H9 (cell line): ENCODE measurements around the gene DENND1A. TPM values are rescaled to one million over a fixed set of nuclear protein-coding genes. Genes with fewer than 3 reads are reported as not detected.

Experiments
- DNase-seq: peaks from one replicate; pipeline ENCODE4 v3.0.0-alpha.2; 2017
- H2AFZ ChIP-seq: one replicate; pipeline ENCODE4 v1.6.1; 2013; ENCODE audit warnings: mild to moderate bottlenecking, low read length, control low read depth, moderate library complexity
- H2AK5ac ChIP-seq: 2 replicates; pipeline ENCODE4 v1.6.1; 2013; ENCODE audit warnings: low read length, control low read depth, mixed read lengths; ENCODE audit not compliant: insufficient read length
- H2BK120ac ChIP-seq: one replicate; pipeline ENCODE4 v1.6.1; 2013; ENCODE audit warnings: low read depth, mild to moderate bottlenecking, low read length, control low read depth, inconsistent platforms; ENCODE audit not compliant: poor library complexity, severe bottlenecking
- H2BK12ac ChIP-seq: 2 replicates; pipeline ENCODE4 v1.6.1; 2013; ENCODE audit warnings: low read length, control low read depth, mixed read lengths, low read depth; ENCODE audit not compliant: insufficient read length
- H2BK15ac ChIP-seq: 2 replicates; pipeline ENCODE4 v1.6.1; 2013; ENCODE audit warnings: low read depth, low read length, control low read depth
- H2BK20ac ChIP-seq: one replicate; pipeline ENCODE4 v1.6.1; 2013; ENCODE audit warnings: low read depth, mild to moderate bottlenecking, low read length, control low read depth, inconsistent platforms; ENCODE audit not compliant: poor library complexity, severe bottlenecking
- H2BK5ac ChIP-seq: 2 replicates; pipeline ENCODE4 v1.6.1; 2013; ENCODE audit warnings: low read length, control low read depth, mixed read lengths; ENCODE audit not compliant: insufficient read length
- H3K14ac ChIP-seq: 2 replicates; pipeline ENCODE4 v1.6.1; 2013; ENCODE audit warnings: low read length, control low read depth; ENCODE audit not compliant: insufficient read depth
- H3K18ac ChIP-seq: 2 replicates; pipeline ENCODE4 v1.6.1; 2013; ENCODE audit warnings: low read depth, mild to moderate bottlenecking, mixed read lengths, low read length, control low read depth; ENCODE audit not compliant: insufficient read length
- H3K23ac ChIP-seq: 2 replicates; pipeline ENCODE4 v1.6.1; 2013; ENCODE audit warnings: low read length, control low read depth, mixed read lengths, low read depth; ENCODE audit not compliant: insufficient read length
- H3K23me2 ChIP-seq: 2 replicates; pipeline ENCODE4 v1.6.1; 2013; ENCODE audit warnings: low read depth, mild to moderate bottlenecking, mixed read lengths, low read length, control low read depth; ENCODE audit not compliant: insufficient read length, poor library complexity, severe bottlenecking
- H3K27ac ChIP-seq: 2 replicates; pipeline ENCODE4 v1.5.1; 2013; ENCODE audit warnings: low read length, control low read depth, mixed read lengths, low read depth; ENCODE audit not compliant: insufficient read length
- H3K27me3 ChIP-seq: 2 replicates; pipeline ENCODE4 v1.6.1; 2013; ENCODE audit warnings: low read length, control low read depth, inconsistent platforms; ENCODE audit not compliant: insufficient read depth
- H3K4ac ChIP-seq: 2 replicates; pipeline ENCODE4 v1.6.1; 2013; ENCODE audit warnings: low read depth, mild to moderate bottlenecking, control low read depth, inconsistent platforms, low read length, moderate library complexity
- H3K4me1 ChIP-seq: 2 replicates; pipeline ENCODE4 v1.6.1; 2013; ENCODE audit warnings: low read length, control low read depth, inconsistent platforms; ENCODE audit not compliant: insufficient read depth
- H3K4me2 ChIP-seq: 2 replicates; pipeline ENCODE4 v1.6.1; 2013; ENCODE audit warnings: low read length, control low read depth, mixed read lengths; ENCODE audit not compliant: insufficient read length, insufficient read depth
- H3K56ac ChIP-seq: 2 replicates; pipeline ENCODE4 v1.6.1; 2013; ENCODE audit warnings: low read depth, mild to moderate bottlenecking, mixed read lengths, low read length, control low read depth; ENCODE audit not compliant: insufficient read length
- H3K79me1 ChIP-seq: 2 replicates; pipeline ENCODE4 v1.6.1; 2013; ENCODE audit warnings: low read depth, mild to moderate bottlenecking, moderate library complexity, low read length, control low read depth, inconsistent platforms; ENCODE audit not compliant: insufficient read depth, poor library complexity, severe bottlenecking
- H3K79me2 ChIP-seq: 2 replicates; pipeline ENCODE4 v1.6.1; 2013; ENCODE audit warnings: low read length, control low read depth, inconsistent platforms; ENCODE audit not compliant: insufficient read depth
- H3K9ac ChIP-seq: 2 replicates; pipeline ENCODE4 v1.6.1; 2013; ENCODE audit warnings: low read length, control low read depth, mixed read lengths; ENCODE audit not compliant: insufficient read length; ENCODE audit errors: extremely low read depth
- H3K9me3 ChIP-seq: one replicate; pipeline ENCODE4 v1.6.1; 2013; ENCODE audit warnings: low read depth, low read length, inconsistent platforms; ENCODE audit not compliant: control insufficient read depth
- H3T11ph ChIP-seq: one replicate; pipeline ENCODE4 v1.6.1; 2013; ENCODE audit warnings: mild to moderate bottlenecking, low read length, control low read depth, inconsistent platforms
- H4K20me1 ChIP-seq: one replicate; pipeline ENCODE4 v1.6.1; 2013; ENCODE audit not compliant: control insufficient read depth, insufficient read length, insufficient read depth
- H4K5ac ChIP-seq: 2 replicates; pipeline ENCODE4 v1.6.1; 2013; ENCODE audit warnings: low read depth, mild to moderate bottlenecking, mixed read lengths, low read length, control low read depth; ENCODE audit not compliant: insufficient read length
- H4K8ac ChIP-seq: replicated peaks from 2 replicates; pipeline ENCODE4 v1.6.1; 2013; ENCODE audit warnings: low read length, control low read depth, mixed read lengths, low read depth; ENCODE audit not compliant: insufficient read length
- H4K91ac ChIP-seq: 2 replicates; pipeline ENCODE4 v1.6.1; 2013; ENCODE audit warnings: low read depth, mild to moderate bottlenecking, moderate library complexity, mixed read lengths, low read length, control low read depth; ENCODE audit not compliant: insufficient read length
- H3K27ac Mint-ChIP-seq, 3 experiments: 2 replicates in 2 of 3; 3 replicates in 1 of 3; pipeline ENCODE4 v1.8.0; 2020 to 2021; ENCODE audit warnings: mixed read lengths in 3 of 3, mild to moderate bottlenecking in 1 of 3, moderate library complexity in 1 of 3
- H3K27me3 Mint-ChIP-seq: 2 replicates; pipeline ENCODE4 v1.8.0; 2021; ENCODE audit warnings: low read depth, mild to moderate bottlenecking, moderate library complexity, mixed read lengths
- H3K36me3 Mint-ChIP-seq, 3 experiments: 2 replicates in 2 of 3; 3 replicates in 1 of 3; pipeline ENCODE4 v1.8.0; 2020 to 2021; ENCODE audit warnings: low read depth in 3 of 3, mixed read lengths in 3 of 3; ENCODE audit not compliant: insufficient read depth in 1 of 3
- H3K4me1 Mint-ChIP-seq, 2 experiments: 2 replicates each; pipeline ENCODE4 v1.8.0; 2020; ENCODE audit warnings: mixed read lengths in 2 of 2
- H3K4me3 Mint-ChIP-seq, 2 experiments: 2 replicates in 1 of 2; 3 replicates in 1 of 2; pipeline ENCODE4 v1.8.0; 2020 to 2021; ENCODE audit warnings: mild to moderate bottlenecking in 2 of 2, mixed read lengths in 2 of 2, moderate library complexity in 1 of 2
- H3K9me3 Mint-ChIP-seq, 2 experiments: 2 replicates in 1 of 2; 3 replicates in 1 of 2; pipeline ENCODE4 v1.8.0; 2020; ENCODE audit warnings: mild to moderate bottlenecking in 2 of 2, mixed read lengths in 2 of 2, moderate library complexity in 1 of 2
- CTCF ChIP-seq: fragments of 200-600 bp; sonication (generic); conservative IDR thresholded peaks from 3 replicates; pipeline ENCODE4 v1.8.0; 2021; ENCODE audit warnings: antibody characterized with exemption, mild to moderate bottlenecking
- WGBS: extraction: QIAGEN DNeasy Blood & Tissue Kit; methylation state at CpG from one replicate; pipeline ENCODE4 v1.1.7; 2013; ENCODE audit warnings: missing lambda C conversion rate, low lambda C conversion rate, mixed read lengths; ENCODE audit not compliant: insufficient read length; ENCODE audit errors: extremely low coverage; 5-methylcytosine and 5-hydroxymethylcytosine counted together
- total RNA-seq: library from RNA; stranded (reverse); gene quantifications from 2 replicates; pipeline ENCODE4 v1.2.1, GENCODE V29; 2021

DENND1A gene
- total RNA-seq, 1 experiment from 2014 or later: 20.4 TPM

- Mint-ChIP-seq H3K4me1 (peaks cover 22 to 29% of the 10 kb centered on the region in 2 experiments), H3K36me3 (peaks cover 0 to 8% (median 6%) of the 10 kb centered on the region in 3 experiments; a peak in 4 of 7 replicates), H3K27me3 (peaks cover 2% of the 10 kb centered on the region; the same call in 1 of the 2 replicates), H3K9me3 (no peaks in the 10 kb centered on the region), H3K4me3 (no peak overlapping the region), H3K27ac (no peak overlapping the region)
- no peak overlapping the region for H2AK5ac ChIP-seq
- H4K8ac ChIP-seq: no peak overlapping the region
- no peaks in the 10 kb centered on the region for H3K9me3 ChIP-seq
- H2AFZ ChIP-seq: no peak overlapping the region
- H2BK5ac ChIP-seq: no peak overlapping the region
- no peak overlapping the region for H2BK120ac ChIP-seq
- H3K27ac ChIP-seq: no peak overlapping the region
- no peaks in the 10 kb centered on the region for H3K79me2 ChIP-seq
- H4K5ac ChIP-seq: no peak overlapping the region
- no peaks in the 10 kb centered on the region for H3K27me3 ChIP-seq
- no peak overlapping the region for H3K18ac ChIP-seq
- no peak overlapping the region for H3K9ac ChIP-seq
- WGBS: no CpG with 5 or more reads among the region's 6 CpGs
- no peak for TF ChIP-seq CTCF
- no peak overlapping the region for H2BK20ac ChIP-seq
- no peak overlapping the region for H3K14ac ChIP-seq
- no peak overlapping the region for H3K4me2 ChIP-seq
- H4K20me1 ChIP-seq: no peaks in the 10 kb centered on the region
- no peak overlapping the region for H3K23ac ChIP-seq
- H4K91ac ChIP-seq: no peak overlapping the region
- no peak overlapping the region for H2BK15ac ChIP-seq
- DNase-seq: no peak
- H3K79me1 ChIP-seq: no peaks in the 10 kb centered on the region
- H3K4ac ChIP-seq: no peak overlapping the region
- no peak overlapping the region for H3T11ph ChIP-seq
- H3K23me2 ChIP-seq: no peaks in the 10 kb centered on the region
- H2BK12ac ChIP-seq: no peak overlapping the region
- H3K4me1 ChIP-seq: no peaks in the 10 kb centered on the region
- H3K56ac ChIP-seq: no peak overlapping the region
Observed at GRCh38 chr9:123450996-123451395, 478.9 kb downstream of the DENND1A start.
